ENCODE measurements around the gene TNFRSF25.

Gene TNFRSF25

GRCh38 chr1:6499296-6499695, 33.3 kb upstream of the TNFRSF25 start:
- DNase-seq (no peak), ATAC-seq (ENCODE audit: insufficient read depth, low read depth) (no peak)
- TF ChIP-seq, protein P1, sequence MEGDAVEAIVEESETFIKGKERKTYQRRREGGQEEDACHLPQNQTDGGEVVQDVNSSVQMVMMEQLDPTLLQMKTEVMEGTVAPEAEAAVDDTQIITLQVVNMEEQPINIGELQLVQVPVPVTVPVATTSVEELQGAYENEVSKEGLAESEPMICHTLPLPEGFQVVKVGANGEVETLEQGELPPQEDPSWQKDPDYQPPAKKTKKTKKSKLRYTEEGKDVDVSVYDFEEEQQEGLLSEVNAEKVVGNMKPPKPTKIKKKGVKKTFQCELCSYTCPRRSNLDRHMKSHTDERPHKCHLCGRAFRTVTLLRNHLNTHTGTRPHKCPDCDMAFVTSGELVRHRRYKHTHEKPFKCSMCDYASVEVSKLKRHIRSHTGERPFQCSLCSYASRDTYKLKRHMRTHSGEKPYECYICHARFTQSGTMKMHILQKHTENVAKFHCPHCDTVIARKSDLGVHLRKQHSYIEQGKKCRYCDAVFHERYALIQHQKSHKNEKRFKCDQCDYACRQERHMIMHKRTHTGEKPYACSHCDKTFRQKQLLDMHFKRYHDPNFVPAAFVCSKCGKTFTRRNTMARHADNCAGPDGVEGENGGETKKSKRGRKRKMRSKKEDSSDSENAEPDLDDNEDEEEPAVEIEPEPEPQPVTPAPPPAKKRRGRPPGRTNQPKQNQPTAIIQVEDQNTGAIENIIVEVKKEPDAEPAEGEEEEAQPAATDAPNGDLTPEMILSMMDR (IDR thresholded peaks at IDR 0.05; ENCODE audit: borderline replicate concordance, extremely low read depth, low read length, poor library complexity, severe bottlenecking), result no peak
- no peak for TF ChIP-seq EZH2 (IDR thresholded peaks at IDR 0.05; ENCODE audit: borderline replicate concordance, low read depth, low read length, severe bottlenecking)
- Histone ChIP-seq H3K4me2 (ENCODE audit: insufficient read depth, low read length) (no peak overlapping the region), H3K9me3 (ENCODE audit: insufficient read depth, low read length, severe bottlenecking) (no peaks in the 10 kb centered on the region), H3K4me3 (ENCODE audit: low read depth in 1 of 2, low read length in 2 of 2) (no peak overlapping the region), H2AFZ (ENCODE audit: low read depth, low read length) (no peak overlapping the region), H3K79me2 (ENCODE audit: insufficient read depth, low read length) (no peaks in the 10 kb centered on the region), H3K4me1 (ENCODE audit: insufficient read depth, low read length) (peaks cover 22% of the 10 kb centered on the region), H3K9ac (ENCODE audit: low read depth, low read length) (no peak overlapping the region), H3K27ac (ENCODE audit: low read length) (no peak overlapping the region), H3K36me3 (ENCODE audit: insufficient read depth, low read length) (no peaks in the 10 kb centered on the region), H3K27me3 (ENCODE audit: insufficient read depth, low read length, poor library complexity) (peaks cover 11% of the 10 kb centered on the region), H4K20me1 (ENCODE audit: insufficient read depth, low read length) (0 out of 2 replicates have a peak, but pooled peaks cover 2% of the 10 kb centered on the region)

GRCh38 chr1:6498576-6499111, 32.7 kb upstream of the TNFRSF25 start:
- ATAC-seq (ENCODE audit: insufficient read depth, low read depth), result no peak
- Histone ChIP-seq H2AFZ (ENCODE audit: low read depth, low read length) (no peak overlapping the region), H3K9ac (ENCODE audit: low read depth, low read length) (peak overlapping the region; percentile 54), H4K20me1 (ENCODE audit: insufficient read depth, low read length) (0 out of 2 replicates have a peak, but pooled peaks cover 2% of the 10 kb centered on the region), H3K4me3 (ENCODE audit: low read depth in 1 of 2, low read length in 2 of 2) (no peak overlapping the region; a peak in 1 of 4 replicates), H3K9me3 (ENCODE audit: insufficient read depth, low read length, severe bottlenecking) (no peaks in the 10 kb centered on the region), H3K4me2 (ENCODE audit: insufficient read depth, low read length) (0 out of 2 replicates have a peak overlapping the region, but pooled peaks have one; percentile 100), H3K36me3 (ENCODE audit: insufficient read depth, low read length) (no peaks in the 10 kb centered on the region), H3K27ac (ENCODE audit: low read length) (no peak overlapping the region), H3K27me3 (ENCODE audit: insufficient read depth, low read length, poor library complexity) (peaks cover 11% of the 10 kb centered on the region), H3K79me2 (ENCODE audit: insufficient read depth, low read length) (no peaks in the 10 kb centered on the region), H3K4me1 (ENCODE audit: insufficient read depth, low read length) (peaks cover 22% of the 10 kb centered on the region)
- TF ChIP-seq EZH2 (IDR thresholded peaks at IDR 0.05; ENCODE audit: borderline replicate concordance, low read depth, low read length, severe bottlenecking), result no peak
- TF ChIP-seq, protein P1 (IDR thresholded peaks at IDR 0.05; ENCODE audit: borderline replicate concordance, extremely low read depth, low read length, poor library complexity, severe bottlenecking), result no peak
- no peak for DNase-seq

- H4K20me1 ChIP-seq (ENCODE audit: insufficient read depth, low read length), result 0 out of 2 replicates have a peak, but pooled peaks cover 2% of the 10 kb centered on the region
- no peak overlapping the region for H3K27ac ChIP-seq (ENCODE audit: low read length)
- peak overlapping the region; percentile 68 for H2AFZ ChIP-seq (ENCODE audit: low read depth, low read length)
- no peaks in the 10 kb centered on the region for H3K9me3 ChIP-seq (ENCODE audit: insufficient read depth, low read length, severe bottlenecking)
- peaks cover 22% of the 10 kb centered on the region for H3K4me1 ChIP-seq (ENCODE audit: insufficient read depth, low read length)
- no peaks in the 10 kb centered on the region for H3K36me3 ChIP-seq (ENCODE audit: insufficient read depth, low read length)
- TF ChIP-seq, protein P1 (IDR thresholded peaks at IDR 0.05; ENCODE audit: borderline replicate concordance, extremely low read depth, low read length, poor library complexity, severe bottlenecking), result no peak
- TF ChIP-seq EZH2 (IDR thresholded peaks at IDR 0.05; ENCODE audit: borderline replicate concordance, low read depth, low read length, severe bottlenecking), result no peak
- ATAC-seq (ENCODE audit: insufficient read depth, low read depth), result no peak
- DNase-seq, result no peak
- H3K4me2 ChIP-seq (ENCODE audit: insufficient read depth, low read length), result peak overlapping the region; percentile 100
- peak overlapping the region; percentile 32 to 72; a peak in 3 of 4 replicates for H3K4me3 ChIP-seq (ENCODE audit: low read depth in 1 of 2, low read length in 2 of 2)
- peak overlapping the region; percentile 54 for H3K9ac ChIP-seq (ENCODE audit: low read depth, low read length)
- no peaks in the 10 kb centered on the region for H3K79me2 ChIP-seq (ENCODE audit: insufficient read depth, low read length)
- H3K27me3 ChIP-seq (ENCODE audit: insufficient read depth, low read length, poor library complexity), result peaks cover 11% of the 10 kb centered on the region
Measured at GRCh38 chr1:6497867-6498575, 32.0 kb upstream of the TNFRSF25 start.

Measured in DND-41 (cell line).